ENCODE data around the gene SPEM2. TPM values are rescaled to one million over a fixed set of nuclear protein-coding genes. Genes with fewer than 3 reads are reported as not detected.

SPEM2 gene
- total and polyA plus RNA-seq, 2 donors (not counting 1 experiment from before 2014, with no cell fraction given), result not detected

DNA sequence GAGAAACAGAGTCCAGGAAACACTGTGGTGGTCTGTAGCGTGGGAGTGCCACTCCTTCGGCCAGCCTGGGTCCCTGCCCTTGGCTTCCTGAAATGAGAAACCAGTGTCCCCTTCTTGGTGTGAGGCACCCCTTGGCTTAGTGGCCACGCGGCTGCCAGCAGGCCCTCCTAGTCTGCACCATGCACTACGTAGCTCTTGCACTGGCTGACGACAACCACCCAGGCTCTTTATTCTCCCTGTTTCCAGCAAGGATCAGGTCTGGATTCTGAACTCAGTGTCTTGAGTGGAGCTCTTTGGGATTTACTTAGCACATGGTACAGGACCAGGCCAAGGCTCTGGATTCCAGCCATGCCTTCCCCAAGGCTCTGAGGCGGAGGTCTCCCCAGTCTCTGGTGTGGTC lies 2.1 kb downstream of the SPEM2 start:
- H3K79me2 ChIP-seq (ENCODE audit: control insufficient read depth, insufficient read depth, low read length), result no peaks in the 10 kb centered on the region
- no peak overlapping the region for H3K4me2 ChIP-seq (ENCODE audit: extremely low read depth, insufficient read depth, low read length)
- no peak overlapping the region for H2AFZ ChIP-seq (ENCODE audit: low read length)
- H3K4me1 ChIP-seq (ENCODE audit: control insufficient read depth, extremely low read depth, insufficient read depth, low read length), result no peaks in the 10 kb centered on the region
- no peaks in the 10 kb centered on the region for H3K27me3 ChIP-seq (ENCODE audit: control insufficient read depth, insufficient read depth, low read length)
- H3K9ac ChIP-seq (ENCODE audit: insufficient read depth, low read length), result no peak overlapping the region
- TF ChIP-seq, protein P1, sequence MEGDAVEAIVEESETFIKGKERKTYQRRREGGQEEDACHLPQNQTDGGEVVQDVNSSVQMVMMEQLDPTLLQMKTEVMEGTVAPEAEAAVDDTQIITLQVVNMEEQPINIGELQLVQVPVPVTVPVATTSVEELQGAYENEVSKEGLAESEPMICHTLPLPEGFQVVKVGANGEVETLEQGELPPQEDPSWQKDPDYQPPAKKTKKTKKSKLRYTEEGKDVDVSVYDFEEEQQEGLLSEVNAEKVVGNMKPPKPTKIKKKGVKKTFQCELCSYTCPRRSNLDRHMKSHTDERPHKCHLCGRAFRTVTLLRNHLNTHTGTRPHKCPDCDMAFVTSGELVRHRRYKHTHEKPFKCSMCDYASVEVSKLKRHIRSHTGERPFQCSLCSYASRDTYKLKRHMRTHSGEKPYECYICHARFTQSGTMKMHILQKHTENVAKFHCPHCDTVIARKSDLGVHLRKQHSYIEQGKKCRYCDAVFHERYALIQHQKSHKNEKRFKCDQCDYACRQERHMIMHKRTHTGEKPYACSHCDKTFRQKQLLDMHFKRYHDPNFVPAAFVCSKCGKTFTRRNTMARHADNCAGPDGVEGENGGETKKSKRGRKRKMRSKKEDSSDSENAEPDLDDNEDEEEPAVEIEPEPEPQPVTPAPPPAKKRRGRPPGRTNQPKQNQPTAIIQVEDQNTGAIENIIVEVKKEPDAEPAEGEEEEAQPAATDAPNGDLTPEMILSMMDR (conservative IDR thresholded peaks at IDR 0.05 in 1 of 2, IDR thresholded peaks at IDR 0.05 in 1 of 2; ENCODE audit: low read depth in 1 of 2, low read length in 2 of 2), result no peak
- no peak for TF ChIP-seq EZH2 (IDR thresholded peaks at IDR 0.05; ENCODE audit: low read length, missing control alignments)
- DNase-seq (ENCODE audit: low read depth in 2 of 2), result no peak
- H3K9me3 ChIP-seq (ENCODE audit: control insufficient read depth, insufficient read depth, low read depth, low read length), result no peaks in the 10 kb centered on the region
- no peaks in the 10 kb centered on the region for H3K36me3 ChIP-seq (ENCODE audit: control insufficient read depth, insufficient read depth, low read length)
- no peaks in the 10 kb centered on the region for H4K20me1 ChIP-seq (ENCODE audit: control insufficient read depth, extremely low read depth, insufficient read depth, low read length)
- no peak overlapping the region for H3K4me3 ChIP-seq (replicated peaks in 1 of 4; ENCODE audit: control extremely low read depth in 1 of 4, insufficient read depth in 1 of 4, low read depth in 3 of 4, low read length in 4 of 4)
- no peak overlapping the region for H3K27ac ChIP-seq (ENCODE audit: insufficient read depth, low read length)

- H3K4me3 ChIP-seq (replicated peaks in 1 of 4; ENCODE audit: control extremely low read depth in 1 of 4, insufficient read depth in 1 of 4, low read depth in 3 of 4, low read length in 4 of 4), result no peak within 1 kb of the TSS
- H3K36me3 ChIP-seq (ENCODE audit: control insufficient read depth, insufficient read depth, low read length), result no peaks in the 10 kb centered on the region
- H3K9me3 ChIP-seq (ENCODE audit: control insufficient read depth, insufficient read depth, low read depth, low read length), result no peaks in the 10 kb centered on the region
- TF ChIP-seq, protein P1 (conservative IDR thresholded peaks at IDR 0.05 in 1 of 2, IDR thresholded peaks at IDR 0.05 in 1 of 2; ENCODE audit: low read depth in 1 of 2, low read length in 2 of 2), result no peak
- no peak for TF ChIP-seq EZH2 (IDR thresholded peaks at IDR 0.05; ENCODE audit: low read length, missing control alignments)
- no peak within 1 kb of the TSS for H2AFZ ChIP-seq (ENCODE audit: low read length)
- no peaks in the 10 kb centered on the region for H4K20me1 ChIP-seq (ENCODE audit: control insufficient read depth, extremely low read depth, insufficient read depth, low read length)
- no peaks in the 10 kb centered on the region for H3K27me3 ChIP-seq (ENCODE audit: control insufficient read depth, insufficient read depth, low read length)
- H3K27ac ChIP-seq (ENCODE audit: insufficient read depth, low read length), result no peak within 1 kb of the TSS
- no peak for DNase-seq (ENCODE audit: low read depth in 2 of 2)
- H3K9ac ChIP-seq (ENCODE audit: insufficient read depth, low read length), result no peak within 1 kb of the TSS
- no peaks in the 10 kb centered on the region for H3K4me1 ChIP-seq (ENCODE audit: control insufficient read depth, extremely low read depth, insufficient read depth, low read length)
- no peak within 1 kb of the TSS for H3K4me2 ChIP-seq (ENCODE audit: extremely low read depth, insufficient read depth, low read length)
- no peaks in the 10 kb centered on the region for H3K79me2 ChIP-seq (ENCODE audit: control insufficient read depth, insufficient read depth, low read length)
Observed at GRCh38 chr17:7428557-7428956, 3.1 kb downstream of the SPEM2 start, which contains the start of gene SPEM3. SPEM3 (plus strand) TSS chr17:7428857; CDS start chr17:7428903, 46 bp downstream.

GRCh38 chr17:7429722-7430121 lies 4.3 kb downstream of the SPEM2 start:
- H4K20me1 ChIP-seq (ENCODE audit: control insufficient read depth, extremely low read depth, insufficient read depth, low read length), result no peaks in the 10 kb centered on the region
- H3K79me2 ChIP-seq (ENCODE audit: control insufficient read depth, insufficient read depth, low read length), result no peaks in the 10 kb centered on the region
- no peak overlapping the region for H3K4me3 ChIP-seq (replicated peaks in 1 of 4; ENCODE audit: control extremely low read depth in 1 of 4, insufficient read depth in 1 of 4, low read depth in 3 of 4, low read length in 4 of 4)
- H3K9me3 ChIP-seq (ENCODE audit: control insufficient read depth, insufficient read depth, low read depth, low read length), result no peaks in the 10 kb centered on the region
- no peak overlapping the region for H3K9ac ChIP-seq (ENCODE audit: insufficient read depth, low read length)
- no peak overlapping the region for H3K4me2 ChIP-seq (ENCODE audit: extremely low read depth, insufficient read depth, low read length)
- no peak for TF ChIP-seq EZH2 (IDR thresholded peaks at IDR 0.05; ENCODE audit: low read length, missing control alignments)
- TF ChIP-seq, protein P1 (conservative IDR thresholded peaks at IDR 0.05 in 1 of 2, IDR thresholded peaks at IDR 0.05 in 1 of 2; ENCODE audit: low read depth in 1 of 2, low read length in 2 of 2), result no peak
- H3K36me3 ChIP-seq (ENCODE audit: control insufficient read depth, insufficient read depth, low read length), result no peaks in the 10 kb centered on the region
- H3K27me3 ChIP-seq (ENCODE audit: control insufficient read depth, insufficient read depth, low read length), result no peaks in the 10 kb centered on the region
- DNase-seq (ENCODE audit: low read depth in 2 of 2), result no peak
- no peaks in the 10 kb centered on the region for H3K4me1 ChIP-seq (ENCODE audit: control insufficient read depth, extremely low read depth, insufficient read depth, low read length)
- no peak overlapping the region for H2AFZ ChIP-seq (ENCODE audit: low read length)
- H3K27ac ChIP-seq (ENCODE audit: insufficient read depth, low read length), result no peak overlapping the region

All from fibroblast of lung (primary cell).